T-helper 1 cell treated with Interleukin-12 subunit alpha and Interleukin-12 subunit beta and Interleukin-4 antibody, amounts not matched to agents 30 ng/mL and 1 ng/mL, for 36 hours (primary cell): ENCODE data around the gene ZRANB3. TPM values are rescaled to one million over a fixed set of nuclear protein-coding genes. Genes with fewer than 3 reads are reported as not detected.
"Not testable (repeated sequence)": the region's sequence is repeated elsewhere in the genome, so short reads cannot be mapped to it uniquely, and the experiment has no call there.

Experiments
- intact Hi-C: fragments of 100-400 bp; cut with micrococcal nuclease; formaldehyde crosslinking; loops from one replicate; pipeline ENCODE4 v1.15.1; 2024
- total RNA-seq: library from RNA; stranded (reverse); gene quantifications from 2 replicates; pipeline ENCODE4 v1.2.3, GENCODE V29; 2022

The ZRANB3 gene
- total RNA-seq, 1 donor from 2014 or later: 4.4 TPM

DNA sequence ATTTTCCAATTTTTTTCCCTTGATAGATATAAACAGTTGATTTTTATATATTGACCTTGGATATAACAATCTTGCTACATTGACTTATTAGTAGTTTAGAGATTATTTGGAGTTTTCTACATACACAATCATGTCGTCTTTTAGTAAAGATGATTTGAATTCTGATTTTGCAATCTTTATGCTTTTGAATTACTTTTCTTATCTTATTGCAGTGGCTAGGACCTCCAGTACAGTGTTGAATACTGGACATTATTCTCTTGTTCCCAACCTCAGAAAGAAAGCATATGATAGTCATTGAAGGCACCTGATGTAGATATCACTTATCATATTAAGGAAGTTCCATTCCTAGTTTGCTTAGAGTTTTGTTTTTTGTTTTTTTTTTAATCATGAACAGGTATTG is 388.7 kb downstream of the ZRANB3 start:
- intact Hi-C loops: no loop called here

DNA sequence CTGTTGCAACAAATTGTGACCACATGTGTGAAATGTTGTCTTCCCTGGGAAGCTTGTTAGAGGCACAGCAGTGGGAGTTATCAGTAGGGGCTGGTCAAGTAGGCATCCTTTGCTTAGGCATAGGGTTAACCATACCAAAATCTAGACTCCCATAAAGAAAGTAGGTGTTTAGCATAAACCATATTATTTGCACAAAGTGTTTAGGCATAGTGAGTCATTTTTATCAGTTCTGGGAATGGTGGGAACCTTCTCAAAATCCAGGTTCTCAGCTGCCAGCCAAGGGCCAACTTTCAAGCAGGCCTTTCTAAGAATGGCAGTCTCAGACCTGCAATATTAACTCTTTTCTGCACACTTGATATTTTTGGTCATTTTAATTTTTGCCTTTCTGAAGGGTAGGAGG is 390.4 kb downstream of the ZRANB3 start:
- intact Hi-C loops: no loop called here

DNA sequence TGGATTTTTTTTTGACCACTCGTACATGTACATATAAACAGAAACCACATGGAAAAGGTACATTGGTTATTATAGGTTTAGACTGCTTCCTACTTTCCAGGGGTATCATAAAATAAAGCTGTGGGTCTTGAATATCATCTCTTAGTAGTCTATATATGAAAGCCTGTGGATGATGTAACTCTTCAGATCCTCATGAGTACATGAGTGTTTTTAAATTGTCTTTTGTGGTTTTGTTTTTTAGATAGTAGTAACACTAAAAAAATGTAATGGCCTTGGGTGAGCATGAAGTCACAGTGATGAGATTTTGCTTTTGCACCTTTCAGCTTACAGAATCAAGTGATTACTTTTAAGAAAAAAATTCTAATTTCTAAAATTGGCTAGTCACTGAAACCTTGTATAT is 398.7 kb downstream of the ZRANB3 start:
- intact Hi-C loops: loop anchor here (10.0 kb wide), 1 partner anchor 788 kb away; no protein-coding TSS in a partner anchor

DNA sequence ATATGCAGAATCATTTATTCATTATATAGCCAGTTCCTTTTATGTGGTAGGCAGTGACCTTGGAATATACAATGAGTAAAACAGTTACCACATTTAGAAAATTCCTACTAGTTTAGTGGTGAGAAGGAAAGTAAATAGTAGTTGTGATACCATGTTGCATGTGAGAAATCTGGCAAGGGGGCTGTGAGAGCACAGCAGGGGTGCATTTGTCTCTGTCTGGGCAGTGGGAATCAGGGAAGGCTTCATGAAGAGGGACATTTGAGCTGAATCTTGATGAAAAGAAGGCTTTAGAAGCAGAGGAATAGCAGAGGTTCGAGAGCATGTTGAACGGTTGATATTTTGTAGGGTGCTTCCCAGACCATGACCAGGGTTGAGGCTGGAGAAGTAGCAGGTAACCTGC is 400.3 kb downstream of the ZRANB3 start:
- intact Hi-C loops: loop anchor here (10.0 kb wide), 1 partner anchor 786 kb away; no protein-coding TSS in a partner anchor

DNA sequence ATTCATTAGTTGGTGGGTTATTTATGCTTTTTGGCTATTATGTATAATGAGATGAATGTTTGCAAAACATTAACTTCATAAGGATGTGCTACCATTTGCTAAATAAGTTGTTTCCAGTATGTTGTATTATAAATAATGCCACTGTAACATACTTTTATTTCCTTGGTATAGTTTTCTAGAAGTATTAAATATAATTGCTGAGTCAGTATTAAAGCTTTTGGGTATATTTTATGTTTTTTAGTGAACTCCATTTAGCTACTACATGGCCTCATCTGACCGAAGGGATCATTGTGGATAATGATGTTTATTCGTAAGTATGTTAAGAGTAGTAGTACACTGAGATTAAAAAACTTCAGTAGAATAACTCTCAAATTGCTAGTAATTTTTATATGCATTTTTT is 405.1 kb downstream of the ZRANB3 start:
- intact Hi-C loops: no loop called here

DNA sequence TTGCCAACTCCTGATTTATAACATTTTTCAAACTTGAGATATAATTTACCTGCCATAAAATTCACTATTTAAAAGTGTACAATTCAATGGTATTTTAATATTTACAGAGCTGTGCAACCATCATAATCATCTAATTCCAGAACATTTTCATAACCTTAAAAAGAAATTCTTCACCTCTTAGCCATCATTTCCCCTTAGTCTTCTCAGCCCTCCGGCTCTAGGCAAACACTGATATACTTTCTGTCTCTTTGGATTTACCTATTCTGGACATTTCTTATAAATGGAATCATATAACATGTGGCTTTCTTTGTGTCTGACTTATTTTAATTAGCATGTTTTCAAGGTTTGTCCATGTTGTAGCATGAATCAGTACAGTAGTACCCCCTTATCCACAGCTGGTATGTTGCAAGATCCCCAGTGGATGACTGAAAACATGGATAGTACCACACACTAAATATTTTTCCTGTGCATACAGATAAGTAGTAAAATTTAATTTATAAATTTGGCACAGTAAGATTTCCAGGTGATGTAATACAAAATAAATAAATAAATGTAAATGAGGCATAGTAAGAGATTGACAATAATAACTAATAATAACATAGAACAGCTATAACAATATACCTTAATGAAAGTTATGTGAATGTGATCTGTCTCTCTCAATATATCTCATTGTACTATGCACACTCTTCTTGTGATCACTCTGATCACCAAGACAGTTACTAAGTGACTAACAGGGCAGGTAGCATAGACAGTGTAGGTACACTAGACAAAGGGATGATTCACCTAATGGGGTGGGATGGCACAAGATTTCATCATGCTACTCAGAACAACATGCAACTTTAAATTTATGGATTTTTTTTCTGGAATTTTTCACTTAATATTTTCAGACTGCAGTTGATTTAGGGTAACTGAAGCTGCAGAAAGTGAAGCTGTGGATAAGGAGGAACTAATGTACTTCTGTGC is 405.8 kb downstream of the ZRANB3 start:
- intact Hi-C loops: no loop called here

DNA sequence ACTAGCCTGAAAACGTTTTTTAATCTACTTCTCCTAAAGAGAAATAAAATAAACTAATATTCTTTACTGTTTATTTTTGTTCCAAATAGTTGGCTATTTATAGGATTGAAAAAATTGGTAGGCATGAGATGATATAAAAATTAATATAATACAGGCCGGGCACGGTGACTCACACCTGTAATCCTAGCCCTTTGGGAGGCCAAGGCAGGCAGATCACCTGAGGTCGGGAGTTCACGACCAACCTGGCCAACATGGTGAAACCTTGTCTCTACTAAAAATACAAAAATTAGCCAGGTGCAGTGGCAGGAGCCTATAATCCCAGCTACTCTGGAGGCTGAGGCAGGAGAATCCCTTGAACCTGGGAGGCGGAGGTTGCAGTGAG is 409.4 kb downstream of the ZRANB3 start:
- intact Hi-C loops: not testable (repeated sequence)

DNA sequence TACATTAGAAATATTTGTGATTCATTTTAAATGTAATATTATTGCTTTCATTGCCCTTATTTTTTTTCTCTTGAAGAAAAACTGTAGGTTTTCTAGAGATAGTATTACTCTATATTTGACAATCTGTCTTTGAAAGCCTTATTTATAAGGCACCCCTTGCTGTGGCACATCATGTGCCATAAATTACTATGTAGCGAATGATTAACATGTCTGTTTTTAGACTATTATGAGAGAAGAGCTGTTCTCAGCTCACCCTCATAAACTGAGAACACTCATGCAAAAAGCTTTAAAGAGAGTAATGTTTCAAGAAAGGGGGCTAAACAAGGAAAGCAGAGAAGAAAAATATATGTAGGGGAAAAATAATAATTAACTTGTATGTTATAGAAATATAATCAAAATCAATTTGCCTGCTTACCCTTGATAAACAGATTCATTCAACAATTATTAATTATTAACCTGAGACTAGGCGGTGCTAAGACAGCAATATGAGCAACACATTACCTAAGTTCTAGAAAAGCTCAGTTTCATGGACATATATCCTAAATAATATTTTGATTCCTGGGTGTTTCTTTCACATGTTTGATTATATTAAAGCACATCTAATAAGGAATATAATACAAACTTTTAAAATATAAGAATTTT is 409.9 kb downstream of the ZRANB3 start:
- intact Hi-C loops: no loop called here

DNA sequence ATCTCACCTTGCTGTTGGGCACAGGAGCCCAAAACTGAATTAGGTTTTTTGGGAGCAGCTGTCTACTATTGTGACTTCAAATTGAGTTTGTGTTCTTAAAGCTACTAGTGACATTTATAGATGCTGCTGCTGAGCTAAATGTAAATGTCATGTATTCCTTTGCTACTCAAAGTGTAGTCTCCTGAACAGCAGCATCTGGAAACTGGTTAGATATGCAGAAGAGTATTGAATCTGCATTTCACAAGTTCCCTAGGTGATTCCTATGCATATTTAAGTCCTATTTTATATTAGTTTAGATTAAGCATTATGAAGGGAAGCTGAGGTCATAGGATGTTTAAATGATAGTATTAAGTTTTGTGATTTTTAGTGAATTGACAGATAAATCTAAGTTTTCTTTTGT is 411.4 kb downstream of the ZRANB3 start:
- intact Hi-C loops: no loop called here

DNA sequence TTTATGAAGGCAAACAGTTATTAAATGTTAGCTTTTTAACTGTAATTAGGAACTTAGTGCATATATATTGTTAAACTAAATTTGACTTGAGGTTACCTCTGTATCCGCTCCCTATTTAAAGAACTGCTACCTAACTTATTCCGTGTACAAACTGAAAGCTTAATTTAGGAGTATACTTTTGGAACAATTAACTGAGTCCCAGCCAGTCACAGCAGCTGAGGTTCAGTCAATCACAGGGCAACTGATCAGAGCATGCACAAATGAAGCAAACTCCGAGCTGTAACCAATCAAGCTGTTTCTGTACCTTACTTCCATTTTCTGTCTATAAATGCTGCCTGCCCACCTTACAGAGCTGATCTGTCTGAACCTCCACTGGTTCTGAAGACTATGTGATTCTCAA is 417.7 kb downstream of the ZRANB3 start:
- intact Hi-C loops: no loop called here

DNA sequence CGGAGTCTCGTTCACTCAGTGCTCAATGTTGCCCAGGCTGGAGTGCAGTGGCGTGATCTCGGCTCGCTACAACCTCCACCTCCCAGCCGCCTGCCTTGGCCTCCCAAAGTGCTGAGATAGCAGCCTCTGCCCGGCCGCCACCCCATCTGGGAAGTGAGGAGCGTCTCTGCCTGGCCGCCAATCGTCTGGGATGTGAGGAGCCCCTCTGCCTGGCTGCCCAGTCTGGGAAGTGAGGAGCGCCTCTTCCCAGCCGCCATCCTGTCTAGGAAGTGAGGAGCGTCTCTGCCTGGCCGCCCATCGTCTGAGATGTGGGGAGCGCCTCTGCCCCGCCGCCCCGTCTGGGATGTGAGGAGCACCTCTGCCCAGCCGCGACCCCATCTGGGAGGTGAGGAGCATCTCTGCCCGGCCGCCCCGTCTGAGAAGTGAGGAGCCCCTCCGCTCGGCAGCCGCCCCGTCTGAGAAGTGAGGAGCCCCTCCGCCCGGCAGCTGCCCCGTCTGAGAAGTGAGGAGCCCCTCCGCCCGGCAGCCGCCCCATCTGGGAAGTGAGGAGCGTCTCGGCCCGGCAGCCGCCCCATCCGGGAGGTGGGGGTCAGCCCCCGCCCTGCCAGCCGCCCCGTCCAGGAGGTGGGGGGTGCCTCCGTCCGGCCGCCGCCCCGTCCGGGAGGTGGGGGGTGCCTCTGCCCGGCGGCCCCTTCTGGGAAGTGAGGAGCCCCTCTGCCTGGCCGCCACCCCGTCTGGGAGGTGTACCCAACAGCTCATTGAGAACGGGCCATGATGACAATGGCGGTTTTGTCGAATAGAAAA is 425.3 kb downstream of the ZRANB3 start:
- intact Hi-C loops: not testable (repeated sequence)

DNA sequence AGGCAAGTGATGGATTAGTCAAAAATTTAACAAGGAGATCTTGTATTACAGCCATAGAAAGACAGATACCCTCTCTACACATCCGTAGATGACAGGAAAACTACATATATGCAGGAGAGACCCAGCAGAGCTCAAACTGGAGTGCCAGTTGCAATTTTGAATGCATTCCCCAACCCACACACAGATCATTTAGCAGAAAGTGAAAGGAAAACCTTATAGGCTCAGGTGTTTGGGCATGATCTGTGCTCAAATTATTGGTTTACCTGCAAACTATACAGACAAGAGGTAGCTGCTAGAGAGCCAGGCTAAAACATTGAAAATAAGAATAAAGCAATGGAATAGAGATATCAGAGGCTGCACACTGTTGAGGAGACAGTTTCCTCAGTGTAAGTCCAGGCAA is 427.2 kb downstream of the ZRANB3 start:
- intact Hi-C loops: loop anchor here (1.0 to 2.0 kb wide), 2 partner anchors 15 to 52 kb away; partner anchors contain the start of gene RAB3GAP1

DNA sequence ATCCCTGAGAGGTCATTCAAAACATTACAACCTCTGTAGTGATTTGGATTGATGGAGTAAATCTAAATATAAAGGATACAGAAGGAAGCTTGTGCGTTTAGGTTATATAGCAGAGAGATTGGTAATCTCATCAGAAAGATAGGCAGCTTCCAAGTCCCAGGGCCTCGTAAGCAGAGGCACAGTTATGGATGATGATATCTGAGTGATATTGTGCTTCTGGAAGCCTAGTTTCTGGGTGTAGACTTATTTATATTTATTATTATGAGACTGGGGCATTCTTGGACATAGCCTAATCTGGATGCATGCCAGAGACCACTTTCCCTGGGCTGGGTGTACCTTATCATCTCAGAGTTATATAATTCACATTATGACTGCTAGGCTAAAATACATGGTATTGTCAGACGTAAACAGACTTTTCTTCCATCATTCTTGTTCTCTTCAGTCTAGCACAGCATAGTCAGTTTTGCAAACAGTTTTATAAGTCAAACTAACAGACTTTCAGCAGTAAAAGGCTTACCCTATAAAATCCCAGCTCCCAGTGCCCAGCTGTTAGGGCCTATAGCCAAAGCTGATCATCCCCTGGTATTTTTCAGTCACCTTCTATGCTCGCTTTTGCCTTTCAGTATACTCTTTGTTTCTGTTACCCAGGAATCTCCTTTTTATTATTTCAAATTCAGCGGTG is 431.1 kb downstream of the ZRANB3 start:
- intact Hi-C loops: no loop called here

DNA sequence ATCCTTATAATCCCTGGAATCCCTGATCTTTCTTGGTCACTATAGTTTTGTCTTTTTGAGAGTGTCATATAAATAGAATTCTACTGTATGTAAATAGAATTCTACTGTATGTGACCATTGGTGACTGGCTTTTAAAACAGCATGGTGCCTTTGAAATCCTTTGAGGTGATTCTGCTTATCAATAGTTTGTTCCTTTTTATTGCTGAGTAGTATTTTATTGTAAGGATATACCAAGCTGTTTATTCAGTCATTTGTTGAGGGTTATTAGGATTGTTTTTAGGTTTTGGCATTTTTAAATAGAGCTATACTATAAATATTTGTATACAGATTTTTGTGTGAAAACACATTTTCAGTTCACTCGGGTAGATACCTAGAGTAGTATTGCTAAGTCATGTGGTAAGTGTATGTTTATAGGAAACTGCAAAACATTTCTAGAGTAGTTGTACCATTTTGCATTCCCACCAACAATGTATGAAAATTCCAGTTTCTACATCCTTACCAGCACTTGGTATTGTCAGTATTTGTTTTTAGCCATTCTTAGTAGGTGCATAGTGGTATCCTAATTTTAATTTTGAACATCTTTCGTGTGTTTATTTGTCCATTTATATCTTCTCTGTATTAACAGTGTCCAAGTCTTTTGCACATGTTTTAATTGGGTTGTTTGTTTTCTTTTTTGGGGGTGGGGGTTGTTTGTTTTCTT is 433.3 kb downstream of the ZRANB3 start:
- intact Hi-C loops: no loop called here

DNA sequence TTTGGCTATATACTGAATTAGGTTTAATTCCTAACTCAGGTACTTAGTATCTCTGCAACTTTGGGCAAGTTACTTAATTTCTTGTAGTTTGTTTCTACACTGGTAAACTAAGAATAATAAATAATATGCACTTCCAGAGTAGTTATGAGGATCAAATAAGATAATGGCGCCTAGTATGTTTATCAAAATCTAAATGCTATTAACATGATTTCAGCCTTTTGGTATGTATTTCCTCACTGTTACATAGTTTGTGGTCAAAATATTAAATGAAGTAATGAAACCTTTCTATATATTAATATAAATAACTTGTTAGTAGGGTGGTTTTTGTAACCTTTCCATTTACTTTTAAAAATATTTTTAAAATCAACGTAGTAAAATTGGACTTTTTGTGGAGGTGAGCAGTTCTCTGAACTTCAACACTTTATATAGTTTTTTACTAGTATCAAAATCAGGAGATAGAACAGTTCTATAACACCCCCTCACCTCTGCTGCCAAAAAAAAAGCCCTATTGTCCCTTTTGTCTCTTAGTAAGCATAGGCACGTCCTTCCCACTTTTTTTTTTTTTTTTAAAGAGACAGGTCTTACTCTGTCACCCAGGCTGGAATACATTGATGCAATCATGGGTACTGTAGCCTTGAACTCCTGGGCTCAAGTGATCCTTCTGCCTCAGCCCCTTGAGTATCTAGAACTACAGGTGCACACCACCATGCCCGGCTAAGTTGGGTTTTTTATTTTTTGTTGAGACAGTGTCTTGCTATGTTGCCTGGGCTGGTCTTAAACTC is 434.2 kb downstream of the ZRANB3 start:
- intact Hi-C loops: no loop called here

DNA sequence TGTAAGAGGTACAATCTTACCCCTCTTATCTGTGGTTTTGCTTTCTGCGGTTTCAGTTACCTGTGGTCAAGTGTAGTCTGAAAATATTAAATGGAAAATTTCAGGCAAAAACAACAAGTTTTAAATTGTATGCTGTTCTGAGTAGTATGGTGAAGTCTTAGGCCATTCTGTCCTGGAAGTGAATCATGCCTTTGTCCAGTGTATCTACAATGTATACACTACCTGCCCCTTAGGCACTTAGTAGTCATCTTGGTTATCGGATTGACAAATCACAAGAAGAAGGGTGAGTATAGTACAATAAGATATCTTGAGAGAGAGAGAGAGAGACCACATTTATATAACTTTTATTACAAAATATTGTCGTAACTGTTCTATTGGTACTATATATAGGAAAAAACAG is 435.4 kb downstream of the ZRANB3 start:
- intact Hi-C loops: no loop called here

DNA sequence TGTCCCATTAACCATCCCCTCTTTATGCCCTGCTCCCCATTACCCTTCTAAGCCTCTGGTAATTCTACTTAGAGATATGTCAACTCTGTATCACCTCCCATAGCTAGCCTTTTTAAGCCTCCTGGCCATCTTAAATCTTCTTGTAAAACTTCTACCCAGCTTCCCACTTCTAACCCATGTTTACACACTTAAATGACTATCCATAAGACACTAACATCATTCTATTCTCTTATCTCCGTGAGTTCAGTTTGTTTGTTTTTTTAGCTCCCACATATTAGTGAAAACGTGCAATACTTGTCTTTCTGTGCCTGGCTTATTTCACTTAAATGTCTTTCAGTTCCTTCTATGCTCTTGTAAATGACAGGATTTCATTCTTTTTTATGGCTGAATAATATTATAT is 436.5 kb downstream of the ZRANB3 start:
- intact Hi-C loops: no loop called here

DNA sequence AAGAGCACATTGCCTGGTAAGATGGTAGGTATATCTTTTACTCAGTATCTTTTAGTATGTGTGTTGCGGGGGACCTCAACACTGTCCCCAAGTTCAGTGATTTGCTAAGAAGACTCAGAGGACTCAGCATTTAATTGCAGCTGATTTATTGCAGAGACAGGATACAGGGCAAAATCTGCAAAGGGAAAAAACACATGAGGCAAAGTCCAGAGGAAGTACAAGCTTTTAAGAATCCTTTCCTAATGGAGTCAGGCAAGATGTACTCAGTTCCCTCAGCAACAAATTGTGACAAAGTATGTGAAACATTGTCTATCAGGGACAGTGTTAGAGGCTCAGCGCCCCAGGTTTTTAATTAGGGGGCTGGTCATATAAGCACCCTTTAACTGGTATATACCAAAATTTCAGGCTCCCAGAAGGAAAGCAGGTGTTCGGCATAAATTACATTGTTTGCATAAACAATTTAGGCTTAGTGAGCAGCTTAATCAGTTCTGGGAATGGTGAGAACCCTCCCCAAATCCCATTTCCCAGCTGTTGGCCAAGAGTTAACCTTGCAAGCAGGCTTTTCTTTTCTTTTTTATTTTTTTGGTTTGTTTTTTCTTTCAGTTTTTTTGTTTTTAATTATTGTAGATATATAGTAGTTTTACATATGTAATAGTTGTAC is 437.2 kb downstream of the ZRANB3 start:
- intact Hi-C loops: no loop called here

DNA sequence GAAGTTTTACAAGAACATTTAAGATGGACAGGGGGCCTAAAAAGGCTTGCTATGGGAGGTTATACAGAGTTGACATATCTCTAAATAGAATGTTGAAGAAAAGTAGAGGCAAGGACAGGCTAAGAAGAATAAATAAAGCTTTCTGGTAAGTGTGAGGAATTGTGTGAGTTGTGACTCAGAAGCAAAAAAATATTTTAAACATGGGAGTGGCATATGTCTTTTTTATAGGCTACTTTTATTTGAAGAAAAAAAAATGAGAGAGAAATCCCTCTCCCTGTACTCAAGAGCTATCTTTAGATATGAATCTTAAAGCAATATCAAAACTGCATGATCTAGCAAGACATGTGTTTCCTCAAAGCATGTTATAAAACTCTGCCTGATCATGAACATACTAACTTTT is 437.8 kb downstream of the ZRANB3 start:
- intact Hi-C loops: no loop called here
